Aortic smooth muscle cell (primary cell): Measurements from ENCODE around the gene KIAA0753. TPM values are rescaled to one million over a fixed set of nuclear protein-coding genes. Genes with fewer than 3 reads are reported as not detected.

Source experiments
- total RNA-seq: library from RNA; depleted of rRNA; stranded (reverse); fragments of >200 nt; gene quantifications from 2 replicates; pipeline ENCODE4 v1.2.3, GENCODE V29; 2014

Gene KIAA0753
- total RNA-seq = 9.1 and 12.1 TPM in 2 replicates

DNA sequence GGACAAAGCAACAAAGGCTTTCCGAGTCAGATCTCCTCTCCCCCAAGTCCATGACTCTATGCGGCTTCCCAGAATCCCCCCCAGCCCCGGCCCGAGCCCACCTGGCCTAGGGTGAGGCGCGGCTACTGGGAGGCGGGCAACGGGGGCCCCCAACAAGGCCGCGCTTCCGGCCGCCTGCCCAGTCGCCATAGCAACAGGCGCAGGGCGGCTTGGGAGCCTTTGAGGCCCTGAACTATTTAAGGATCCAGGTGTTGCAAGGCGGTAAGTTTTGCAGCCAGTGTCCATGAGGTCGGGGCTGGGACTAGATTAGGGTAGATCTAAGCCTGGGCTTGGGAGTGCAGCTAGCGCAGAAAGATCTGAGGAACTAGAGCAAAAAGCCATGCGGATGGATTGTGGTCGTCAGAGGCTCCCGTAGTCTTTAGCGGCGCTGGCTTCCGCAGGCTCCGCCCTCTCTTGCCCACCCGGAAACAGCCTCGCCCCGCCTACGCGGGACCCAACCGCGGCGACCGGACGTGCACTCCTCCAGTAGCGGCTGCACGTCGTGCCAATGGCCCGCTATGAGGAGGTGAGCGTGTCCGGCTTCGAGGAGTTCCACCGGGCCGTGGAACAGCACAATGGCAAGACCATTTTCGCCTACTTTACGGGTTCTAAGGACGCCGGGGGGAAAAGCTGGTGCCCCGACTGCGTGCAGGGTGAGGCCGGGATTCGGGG lies at the start of gene KIAA0753, which contains the start of gene TXNDC17:
TSS of gene KIAA0753 (minus strand) at position 176 of the 711 bp plus-strand sequence. CDS start 5,608 bp downstream, outside the sequence.
TSS of gene TXNDC17 (plus strand) at position 525 of the 711 bp plus-strand sequence. CDS start at position 548, 23 bp downstream.

DNA sequence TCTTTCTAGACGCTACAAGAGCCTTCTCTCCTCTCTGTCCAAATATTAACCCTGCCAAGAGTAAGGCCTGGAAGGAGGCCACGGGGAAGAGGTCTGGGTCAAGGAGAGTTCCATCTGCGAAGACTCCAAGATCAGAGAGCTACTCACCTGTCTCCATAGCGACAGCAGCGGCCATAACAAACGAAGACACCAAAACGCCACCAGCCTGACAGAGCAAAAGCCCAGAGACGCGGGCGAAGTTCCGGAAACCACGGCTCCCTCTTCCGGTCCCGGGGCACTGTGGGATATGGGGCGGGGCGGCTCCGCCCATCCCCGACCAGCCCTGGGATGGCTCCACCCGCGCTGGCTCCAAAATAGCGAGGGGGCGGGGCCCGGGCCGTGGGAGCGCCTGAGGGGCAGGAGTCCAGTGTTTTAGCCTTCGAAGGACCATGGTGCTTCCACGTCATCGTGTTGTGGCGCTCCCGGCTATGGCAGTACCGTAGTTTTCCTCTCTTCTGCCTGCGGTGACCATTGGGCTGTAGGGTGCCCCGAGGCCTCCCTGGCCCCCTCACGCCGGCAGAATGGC lies 10.9 kb upstream of the KIAA0753 start, which contains the start of the genes C17orf100 and MED31:
TSS of gene C17orf100 (plus strand) at position 409 of the 565 bp plus-strand sequence. CDS start at position 561, 152 bp downstream.
TSS of gene MED31 (minus strand) at position 252 of the 565 bp plus-strand sequence. CDS start at position 175, 77 bp downstream.

DNA sequence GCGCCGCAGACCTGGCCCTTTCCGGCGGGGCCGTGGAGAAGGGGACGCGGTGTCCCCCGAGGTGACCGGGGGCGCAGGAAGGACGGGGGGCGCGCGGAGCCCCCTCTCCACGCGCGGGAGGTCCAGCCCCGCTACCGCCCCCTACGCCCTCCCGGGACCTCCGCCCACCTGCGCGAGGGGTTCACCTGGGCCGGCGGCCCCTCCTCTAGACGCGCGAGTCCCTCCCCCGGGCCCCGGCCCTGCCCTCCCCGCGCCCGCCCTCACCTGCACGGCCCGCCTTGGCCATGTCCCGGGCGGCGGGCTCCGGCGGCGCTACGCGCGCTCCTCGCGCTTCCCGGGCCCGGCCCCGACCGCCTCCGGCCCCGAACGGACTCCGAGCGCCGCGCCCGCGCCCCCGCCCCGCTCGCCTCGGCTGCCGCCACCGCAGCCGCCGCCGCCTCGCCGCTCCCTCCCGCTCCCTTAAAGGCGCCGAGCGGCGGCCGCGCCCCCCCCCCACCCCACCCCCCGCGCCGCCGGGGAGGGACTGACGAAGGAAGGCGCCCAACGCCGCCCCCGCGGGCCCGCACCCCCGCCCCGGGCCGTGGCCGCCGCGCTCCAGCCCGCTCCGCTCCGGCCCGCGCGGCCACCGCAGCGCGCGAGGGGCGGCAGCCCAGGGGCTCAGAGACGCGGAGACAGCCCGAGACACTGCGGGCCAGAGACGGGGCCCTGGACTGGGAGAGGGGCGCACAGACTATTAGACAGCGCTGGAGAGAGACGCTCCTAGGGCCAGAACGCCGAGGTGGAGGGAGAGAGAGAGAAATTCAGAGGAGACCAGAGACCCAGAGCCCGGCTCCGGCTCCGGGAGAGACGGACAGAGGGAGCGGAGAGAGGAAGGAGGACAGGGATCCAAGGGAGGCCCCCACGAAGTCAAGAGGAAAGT lies 84.1 kb downstream of the KIAA0753 start, which contains the start of gene PITPNM3:
TSS of gene PITPNM3 (minus strand) at position 435 of the 919 bp plus-strand sequence. CDS start at position 286, 149 bp downstream.

Other genes starting within 250 kb of the KIAA0753 start
- gene AIPL1, start 205.6 kb downstream of the KIAA0753 start, total RNA-seq = 0.06 and 0.13 TPM in 2 replicates
- gene PIMREG, start 196.3 kb downstream of the KIAA0753 start, total RNA-seq = 17.6 and 32.2 TPM in 2 replicates
- gene PITPNM3, start 84.2 kb downstream of the KIAA0753 start, total RNA-seq = 2.3 and 2.5 TPM in 2 replicates
- 98.9 and 115 TPM in 2 replicates for gene TXNDC17, start 349 bp upstream of the KIAA0753 start, total RNA-seq
- 9.8 and 10.1 TPM in 2 replicates for gene MED31, start 10.9 kb upstream of the KIAA0753 start, total RNA-seq
- 0.37 and 0.40 TPM in 2 replicates for gene C17orf100, start 11.1 kb upstream of the KIAA0753 start, total RNA-seq
- gene SLC13A5, start 72.7 kb upstream of the KIAA0753 start, total RNA-seq = not detected in 2 replicates
- gene XAF1, start 115.3 kb upstream of the KIAA0753 start, total RNA-seq = 26.8 and 31.7 TPM in 2 replicates
- 0.37 and 0.40 TPM in 2 replicates for gene FBXO39, start 135.5 kb upstream of the KIAA0753 start, total RNA-seq
- gene TEKT1, start 191.0 kb upstream of the KIAA0753 start, total RNA-seq = not detected in 2 replicates